GM23338 (cell line): ENCODE measurements around the gene MRPL37. TPM values are rescaled to one million over a fixed set of nuclear protein-coding genes. Genes with fewer than 3 reads are reported as not detected.

Experiments used
- ATAC-seq: fragments of 200-7000 bp; cut with Tn5 transposase; 3 replicates; pipeline ENCODE4 v1.9.1; 2020
- DNase-seq: peaks from one replicate; pipeline ENCODE4 v3.0.0-alpha.2; 2015; ENCODE audit warnings: low spot score
- H2AFZ ChIP-seq: fragments of 200-600 bp; sonication (generic); 2 replicates; pipeline ENCODE4 v1.8.0; 2016; ENCODE audit warnings: antibody characterized with exemption, mild to moderate bottlenecking, moderate library complexity
- H3F3A ChIP-seq: fragments of 200-600 bp; sonication (generic); replicated peaks from 2 replicates; pipeline ENCODE4 v1.8.0; 2017; ENCODE audit warnings: antibody characterized with exemption, mixed run types, low read depth
- H3K27ac ChIP-seq: fragments of 200-600 bp; sonication (generic); 2 replicates; pipeline ENCODE4 v1.6.1; 2016; ENCODE audit warnings: low read depth
- H3K27me3 ChIP-seq: fragments of 200-600 bp; sonication (generic); 2 replicates; pipeline ENCODE4 v1.8.0; 2016; ENCODE audit warnings: mild to moderate bottlenecking, mixed run types, moderate library complexity; ENCODE audit not compliant: insufficient read depth
- H3K36me3 ChIP-seq: fragments of 200-600 bp; sonication (generic); 2 replicates; pipeline ENCODE4 v1.8.0; 2016; ENCODE audit warnings: mild to moderate bottlenecking; ENCODE audit not compliant: insufficient read depth
- H3K4me1 ChIP-seq: fragments of 200-600 bp; sonication (generic); 2 replicates; pipeline ENCODE4 v1.8.0; 2016; ENCODE audit warnings: mild to moderate bottlenecking, moderate library complexity; ENCODE audit not compliant: insufficient read depth
- H3K4me2 ChIP-seq: fragments of 200-600 bp; sonication (generic); 2 replicates; pipeline ENCODE4 v1.7.1; 2017; ENCODE audit warnings: mixed run types
- H3K4me3 ChIP-seq: fragments of 200-600 bp; sonication (generic); 2 replicates; pipeline ENCODE4 v1.6.1; 2016; ENCODE audit warnings: mixed run types
- H3K79me2 ChIP-seq: fragments of 200-600 bp; sonication (generic); replicated peaks from 2 replicates; pipeline ENCODE4 v1.8.0; 2017; ENCODE audit warnings: mild to moderate bottlenecking; ENCODE audit not compliant: insufficient read depth
- H3K9me2 ChIP-seq: fragments of 200-600 bp; sonication (generic); 2 replicates; pipeline ENCODE4 v1.8.0; 2017; ENCODE audit not compliant: insufficient read depth
- H4K20me1 ChIP-seq: fragments of 200-600 bp; sonication (generic); replicated peaks from 2 replicates; pipeline ENCODE4 v1.8.0; 2017; ENCODE audit warnings: mild to moderate bottlenecking; ENCODE audit not compliant: insufficient read depth
- H3K27ac Mint-ChIP-seq: 2 replicates; pipeline ENCODE4 v1.8.0; 2020; ENCODE audit warnings: inconsistent platforms, mild to moderate bottlenecking, moderate library complexity, mixed read lengths
- H3K27me3 Mint-ChIP-seq: 3 replicates; pipeline ENCODE4 v1.8.0; 2022; ENCODE audit warnings: low read depth, mild to moderate bottlenecking, moderate library complexity, mixed read lengths, inconsistent platforms; ENCODE audit not compliant: insufficient read depth, poor library complexity
- H3K36me3 Mint-ChIP-seq: 3 replicates; pipeline ENCODE4 v1.8.0; 2021; ENCODE audit warnings: low read depth, mild to moderate bottlenecking, inconsistent platforms, moderate library complexity, mixed read lengths
- H3K4me1 Mint-ChIP-seq: 3 replicates; pipeline ENCODE4 v1.8.0; 2020; ENCODE audit warnings: mild to moderate bottlenecking, inconsistent platforms, mixed read lengths
- H3K4me3 Mint-ChIP-seq: 3 replicates; pipeline ENCODE4 v1.8.0; 2021; ENCODE audit warnings: moderate library complexity, mild to moderate bottlenecking, inconsistent platforms, mixed read lengths
- H3K9me3 Mint-ChIP-seq: 3 replicates; pipeline ENCODE4 v1.8.0; 2020; ENCODE audit warnings: moderate library complexity, mild to moderate bottlenecking, inconsistent platforms, mixed read lengths
- CREB1 ChIP-seq: fragments of 250-450 bp; sonication (Bioruptor Pico); IDR thresholded peaks from 2 replicates; pipeline ENCODE4 v1.5.0; 2020; ENCODE audit warnings: low read depth, mild to moderate bottlenecking, moderate library complexity
- EZH2 ChIP-seq: fragments of 200-600 bp; sonication (generic); IDR thresholded peaks from one replicate; pipeline ENCODE4 v1.8.0; 2017; ENCODE audit warnings: antibody characterized with exemption, mild to moderate bottlenecking, low read depth; ENCODE audit not compliant: unreplicated experiment
- EZH2phosphoT487 ChIP-seq: fragments of 200-600 bp; sonication (generic); IDR thresholded peaks from one replicate; pipeline ENCODE4 v1.8.1; 2018; ENCODE audit warnings: antibody characterized with exemption; ENCODE audit not compliant: unreplicated experiment
- JUNB ChIP-seq: IDR thresholded peaks from one replicate; pipeline ENCODE4 v1.6.1; 2016; ENCODE audit warnings: antibody characterized with exemption; ENCODE audit not compliant: unreplicated experiment
- NANOG ChIP-seq: IDR thresholded peaks from 2 replicates; pipeline ENCODE4 v1.6.1; 2016; ENCODE audit warnings: antibody characterized with exemption, borderline replicate concordance
- POLR2AphosphoS5 ChIP-seq: IDR thresholded peaks from 2 replicates; pipeline ENCODE4 v1.6.1; 2016; ENCODE audit warnings: antibody characterized with exemption, low read depth
- STAT1 ChIP-seq: IDR thresholded peaks from one replicate; pipeline ENCODE4 v1.6.1; 2016; ENCODE audit warnings: antibody characterized with exemption; ENCODE audit not compliant: unreplicated experiment
- ZNF114 ChIP-seq: fragments of 250-450 bp; sonication (Bioruptor Pico); IDR thresholded peaks from 2 replicates; pipeline ENCODE4 v1.5.0; 2020; ENCODE audit warnings: mild to moderate bottlenecking, moderate library complexity
- ZNF331 ChIP-seq: fragments of 250-450 bp; sonication (Bioruptor Pico); IDR thresholded peaks from 2 replicates; pipeline ENCODE4 v1.5.0; 2020; ENCODE audit warnings: low read depth, mild to moderate bottlenecking, moderate library complexity
- polyA plus RNA-seq: library from polyadenylated mRNA; unstranded; fragments of >200 nt; fragmentation: Nextera tagmentation; extraction: Ambion mirVana; gene quantifications from 2 replicates; pipeline ENCODE4 v1.2.1, GENCODE V29; 2016
- total RNA-seq: library from RNA; depleted of rRNA; stranded (reverse); fragments of >200 nt; shearing (Covaris generic); gene quantifications from 2 replicates; pipeline ENCODE4 v1.2.3, GENCODE V29; 2014
- TF ChIP-seq, protein P1 (sequence below): fragments of 250-450 bp; sonication (Bioruptor Pico); IDR thresholded peaks from 2 replicates; pipeline ENCODE4 v1.5.0; 2020; ENCODE audit warnings: mild to moderate bottlenecking, moderate library complexity
- TF ChIP-seq, protein P2 (sequence below): IDR thresholded peaks from 2 replicates; pipeline ENCODE4 v1.6.1; 2016; ENCODE audit warnings: antibody characterized with exemption
- TF ChIP-seq, protein P3 (sequence below), 2 experiments: fragments of 200-600 bp in 1 of 2; sonication (generic) in 1 of 2; conservative IDR thresholded peaks; 2 replicates each; pipeline versions ENCODE4 v1.5.1 to v1.6.1; 2016 to 2017; ENCODE audit warnings: antibody characterized with exemption in 2 of 2, low read depth in 2 of 2, mild to moderate bottlenecking in 2 of 2, moderate library complexity in 1 of 2
- TF ChIP-seq, protein P4 (sequence below): IDR thresholded peaks from one replicate; pipeline ENCODE4 v1.6.1; 2018; ENCODE audit warnings: antibody characterized with exemption; ENCODE audit not compliant: unreplicated experiment

Gene MRPL37
- total and polyA plus RNA-seq, 2 experiments from 2014 or later: 130 to 155 TPM

DNA sequence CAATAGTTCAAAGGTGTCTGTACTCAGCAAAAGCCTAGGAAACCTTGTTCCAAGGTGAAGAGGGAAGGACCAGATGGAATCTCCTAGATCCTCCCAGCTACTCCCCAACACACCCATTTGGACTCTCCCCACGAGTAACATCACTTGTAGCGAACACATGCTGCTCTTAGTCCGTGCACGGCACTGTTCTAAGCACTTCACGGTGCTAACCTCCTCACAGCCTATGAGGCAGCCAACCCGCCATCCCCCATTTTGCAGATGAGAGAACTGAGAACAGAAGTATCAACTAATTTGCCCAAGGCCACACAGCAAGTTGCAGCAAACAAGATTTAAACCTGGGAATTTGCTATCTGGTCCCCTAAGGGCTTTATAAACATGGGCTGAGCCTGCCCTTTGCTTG lies 24.3 kb downstream of the MRPL37 start:
- Histone ChIP-seq H3K4me2 (no peak overlapping the region), H3F3A (no peaks in the 10 kb centered on the region), H4K20me1 (peaks cover 12% of the 10 kb centered on the region), H3K27ac (no peak overlapping the region), H3K9me2 (no peaks in the 10 kb centered on the region), H3K27me3 (no peaks in the 10 kb centered on the region), H3K4me3 (no peak overlapping the region), H3K79me2 (no peaks in the 10 kb centered on the region), H3K36me3 (no peaks in the 10 kb centered on the region), H2AFZ (no peak overlapping the region), H3K4me1 (no peaks in the 10 kb centered on the region; the same call in 1 of the 2 replicates)
- peaks cover 16% of the 10 kb centered on the region for H3K36me3 Mint-ChIP-seq
- H3K4me1 Mint-ChIP-seq: peaks cover 46% of the 10 kb centered on the region
- DNase-seq (no peak), ATAC-seq (no peak)
- H3K27ac Mint-ChIP-seq: peak overlapping the region; percentile 74
- no peaks in the 10 kb centered on the region for H3K9me3 Mint-ChIP-seq
- H3K4me3 Mint-ChIP-seq: no peak overlapping the region
- H3K27me3 Mint-ChIP-seq: peaks cover 28% of the 10 kb centered on the region
- TF ChIP-seq EZH2: no peak
- TF ChIP-seq EZH2phosphoT487: no peak
- TF ChIP-seq STAT1: no peak
- TF ChIP-seq, protein P1, sequence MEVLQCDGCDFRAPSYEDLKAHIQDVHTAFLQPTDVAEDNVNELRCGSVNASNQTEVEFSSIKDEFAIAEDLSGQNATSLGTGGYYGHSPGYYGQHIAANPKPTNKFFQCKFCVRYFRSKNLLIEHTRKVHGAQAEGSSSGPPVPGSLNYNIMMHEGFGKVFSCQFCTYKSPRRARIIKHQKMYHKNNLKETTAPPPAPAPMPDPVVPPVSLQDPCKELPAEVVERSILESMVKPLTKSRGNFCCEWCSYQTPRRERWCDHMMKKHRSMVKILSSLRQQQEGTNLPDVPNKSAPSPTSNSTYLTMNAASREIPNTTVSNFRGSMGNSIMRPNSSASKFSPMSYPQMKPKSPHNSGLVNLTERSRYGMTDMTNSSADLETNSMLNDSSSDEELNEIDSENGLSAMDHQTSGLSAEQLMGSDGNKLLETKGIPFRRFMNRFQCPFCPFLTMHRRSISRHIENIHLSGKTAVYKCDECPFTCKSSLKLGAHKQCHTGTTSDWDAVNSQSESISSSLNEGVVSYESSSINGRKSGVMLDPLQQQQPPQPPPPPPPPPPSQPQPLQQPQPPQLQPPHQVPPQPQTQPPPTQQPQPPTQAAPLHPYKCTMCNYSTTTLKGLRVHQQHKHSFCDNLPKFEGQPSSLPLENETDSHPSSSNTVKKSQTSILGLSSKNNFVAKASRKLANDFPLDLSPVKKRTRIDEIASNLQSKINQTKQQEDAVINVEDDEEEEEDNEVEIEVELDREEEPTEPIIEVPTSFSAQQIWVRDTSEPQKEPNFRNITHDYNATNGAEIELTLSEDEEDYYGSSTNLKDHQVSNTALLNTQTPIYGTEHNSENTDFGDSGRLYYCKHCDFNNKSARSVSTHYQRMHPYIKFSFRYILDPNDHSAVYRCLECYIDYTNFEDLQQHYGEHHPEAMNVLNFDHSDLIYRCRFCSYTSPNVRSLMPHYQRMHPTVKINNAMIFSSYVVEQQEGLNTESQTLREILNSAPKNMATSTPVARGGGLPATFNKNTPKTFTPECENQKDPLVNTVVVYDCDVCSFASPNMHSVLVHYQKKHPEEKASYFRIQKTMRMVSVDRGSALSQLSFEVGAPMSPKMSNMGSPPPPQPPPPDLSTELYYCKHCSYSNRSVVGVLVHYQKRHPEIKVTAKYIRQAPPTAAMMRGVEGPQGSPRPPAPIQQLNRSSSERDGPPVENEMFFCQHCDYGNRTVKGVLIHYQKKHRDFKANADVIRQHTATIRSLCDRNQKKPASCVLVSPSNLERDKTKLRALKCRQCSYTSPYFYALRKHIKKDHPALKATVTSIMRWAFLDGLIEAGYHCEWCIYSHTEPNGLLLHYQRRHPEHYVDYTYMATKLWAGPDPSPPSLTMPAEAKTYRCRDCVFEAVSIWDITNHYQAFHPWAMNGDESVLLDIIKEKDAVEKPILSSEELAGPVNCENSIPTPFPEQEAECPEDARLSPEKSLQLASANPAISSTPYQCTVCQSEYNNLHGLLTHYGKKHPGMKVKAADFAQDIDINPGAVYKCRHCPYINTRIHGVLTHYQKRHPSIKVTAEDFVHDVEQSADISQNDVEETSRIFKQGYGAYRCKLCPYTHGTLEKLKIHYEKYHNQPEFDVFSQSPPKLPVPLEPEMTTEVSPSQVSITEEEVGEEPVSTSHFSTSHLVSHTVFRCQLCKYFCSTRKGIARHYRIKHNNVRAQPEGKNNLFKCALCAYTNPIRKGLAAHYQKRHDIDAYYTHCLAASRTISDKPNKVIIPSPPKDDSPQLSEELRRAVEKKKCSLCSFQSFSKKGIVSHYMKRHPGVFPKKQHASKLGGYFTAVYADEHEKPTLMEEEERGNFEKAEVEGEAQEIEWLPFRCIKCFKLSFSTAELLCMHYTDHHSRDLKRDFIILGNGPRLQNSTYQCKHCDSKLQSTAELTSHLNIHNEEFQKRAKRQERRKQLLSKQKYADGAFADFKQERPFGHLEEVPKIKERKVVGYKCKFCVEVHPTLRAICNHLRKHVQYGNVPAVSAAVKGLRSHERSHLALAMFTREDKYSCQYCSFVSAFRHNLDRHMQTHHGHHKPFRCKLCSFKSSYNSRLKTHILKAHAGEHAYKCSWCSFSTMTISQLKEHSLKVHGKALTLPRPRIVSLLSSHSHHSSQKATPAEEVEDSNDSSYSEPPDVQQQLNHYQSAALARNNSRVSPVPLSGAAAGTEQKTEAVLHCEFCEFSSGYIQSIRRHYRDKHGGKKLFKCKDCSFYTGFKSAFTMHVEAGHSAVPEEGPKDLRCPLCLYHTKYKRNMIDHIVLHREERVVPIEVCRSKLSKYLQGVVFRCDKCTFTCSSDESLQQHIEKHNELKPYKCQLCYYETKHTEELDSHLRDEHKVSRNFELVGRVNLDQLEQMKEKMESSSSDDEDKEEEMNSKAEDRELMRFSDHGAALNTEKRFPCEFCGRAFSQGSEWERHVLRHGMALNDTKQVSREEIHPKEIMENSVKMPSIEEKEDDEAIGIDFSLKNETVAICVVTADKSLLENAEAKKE (CRISPR knock-in tag): no peak
- TF ChIP-seq, protein P2, sequence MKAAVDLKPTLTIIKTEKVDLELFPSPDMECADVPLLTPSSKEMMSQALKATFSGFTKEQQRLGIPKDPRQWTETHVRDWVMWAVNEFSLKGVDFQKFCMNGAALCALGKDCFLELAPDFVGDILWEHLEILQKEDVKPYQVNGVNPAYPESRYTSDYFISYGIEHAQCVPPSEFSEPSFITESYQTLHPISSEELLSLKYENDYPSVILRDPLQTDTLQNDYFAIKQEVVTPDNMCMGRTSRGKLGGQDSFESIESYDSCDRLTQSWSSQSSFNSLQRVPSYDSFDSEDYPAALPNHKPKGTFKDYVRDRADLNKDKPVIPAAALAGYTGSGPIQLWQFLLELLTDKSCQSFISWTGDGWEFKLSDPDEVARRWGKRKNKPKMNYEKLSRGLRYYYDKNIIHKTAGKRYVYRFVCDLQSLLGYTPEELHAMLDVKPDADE: no peak
- TF ChIP-seq, protein P3, sequence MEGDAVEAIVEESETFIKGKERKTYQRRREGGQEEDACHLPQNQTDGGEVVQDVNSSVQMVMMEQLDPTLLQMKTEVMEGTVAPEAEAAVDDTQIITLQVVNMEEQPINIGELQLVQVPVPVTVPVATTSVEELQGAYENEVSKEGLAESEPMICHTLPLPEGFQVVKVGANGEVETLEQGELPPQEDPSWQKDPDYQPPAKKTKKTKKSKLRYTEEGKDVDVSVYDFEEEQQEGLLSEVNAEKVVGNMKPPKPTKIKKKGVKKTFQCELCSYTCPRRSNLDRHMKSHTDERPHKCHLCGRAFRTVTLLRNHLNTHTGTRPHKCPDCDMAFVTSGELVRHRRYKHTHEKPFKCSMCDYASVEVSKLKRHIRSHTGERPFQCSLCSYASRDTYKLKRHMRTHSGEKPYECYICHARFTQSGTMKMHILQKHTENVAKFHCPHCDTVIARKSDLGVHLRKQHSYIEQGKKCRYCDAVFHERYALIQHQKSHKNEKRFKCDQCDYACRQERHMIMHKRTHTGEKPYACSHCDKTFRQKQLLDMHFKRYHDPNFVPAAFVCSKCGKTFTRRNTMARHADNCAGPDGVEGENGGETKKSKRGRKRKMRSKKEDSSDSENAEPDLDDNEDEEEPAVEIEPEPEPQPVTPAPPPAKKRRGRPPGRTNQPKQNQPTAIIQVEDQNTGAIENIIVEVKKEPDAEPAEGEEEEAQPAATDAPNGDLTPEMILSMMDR (conservative IDR thresholded peaks at IDR 0.05; ENCODE audit: low read depth in 2 of 2): no peak
- no peak for TF ChIP-seq NANOG
- TF ChIP-seq ZNF331 (CRISPR knock-in tag): no peak
- TF ChIP-seq ZNF114 (CRISPR knock-in tag): no peak
- no peak for TF ChIP-seq CREB1
- TF ChIP-seq JUNB: no peak
- TF ChIP-seq, protein P4, sequence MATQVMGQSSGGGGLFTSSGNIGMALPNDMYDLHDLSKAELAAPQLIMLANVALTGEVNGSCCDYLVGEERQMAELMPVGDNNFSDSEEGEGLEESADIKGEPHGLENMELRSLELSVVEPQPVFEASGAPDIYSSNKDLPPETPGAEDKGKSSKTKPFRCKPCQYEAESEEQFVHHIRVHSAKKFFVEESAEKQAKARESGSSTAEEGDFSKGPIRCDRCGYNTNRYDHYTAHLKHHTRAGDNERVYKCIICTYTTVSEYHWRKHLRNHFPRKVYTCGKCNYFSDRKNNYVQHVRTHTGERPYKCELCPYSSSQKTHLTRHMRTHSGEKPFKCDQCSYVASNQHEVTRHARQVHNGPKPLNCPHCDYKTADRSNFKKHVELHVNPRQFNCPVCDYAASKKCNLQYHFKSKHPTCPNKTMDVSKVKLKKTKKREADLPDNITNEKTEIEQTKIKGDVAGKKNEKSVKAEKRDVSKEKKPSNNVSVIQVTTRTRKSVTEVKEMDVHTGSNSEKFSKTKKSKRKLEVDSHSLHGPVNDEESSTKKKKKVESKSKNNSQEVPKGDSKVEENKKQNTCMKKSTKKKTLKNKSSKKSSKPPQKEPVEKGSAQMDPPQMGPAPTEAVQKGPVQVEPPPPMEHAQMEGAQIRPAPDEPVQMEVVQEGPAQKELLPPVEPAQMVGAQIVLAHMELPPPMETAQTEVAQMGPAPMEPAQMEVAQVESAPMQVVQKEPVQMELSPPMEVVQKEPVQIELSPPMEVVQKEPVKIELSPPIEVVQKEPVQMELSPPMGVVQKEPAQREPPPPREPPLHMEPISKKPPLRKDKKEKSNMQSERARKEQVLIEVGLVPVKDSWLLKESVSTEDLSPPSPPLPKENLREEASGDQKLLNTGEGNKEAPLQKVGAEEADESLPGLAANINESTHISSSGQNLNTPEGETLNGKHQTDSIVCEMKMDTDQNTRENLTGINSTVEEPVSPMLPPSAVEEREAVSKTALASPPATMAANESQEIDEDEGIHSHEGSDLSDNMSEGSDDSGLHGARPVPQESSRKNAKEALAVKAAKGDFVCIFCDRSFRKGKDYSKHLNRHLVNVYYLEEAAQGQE: no peak
- TF ChIP-seq POLR2AphosphoS5: no peak
